Measurements from ENCODE around the gene BMAL1. TPM values are rescaled to one million over a fixed set of nuclear protein-coding genes. Genes with fewer than 3 reads are reported as not detected.
A peak's percentile ranks its signal among the peaks of the same experiment; 100 is the strongest.

The BMAL1 gene
- total and polyA plus RNA-seq, 10 donors: 6.5 to 58.4 (median 36.4) TPM

- H3K9me3 ChIP-seq: no peaks in the 10 kb centered on the region
- no peak for DNase-seq
- peaks cover 0 to 73% (median 42%) of the 10 kb centered on the region in 6 donors for H3K4me1 ChIP-seq
- no peak overlapping the region for H3K4me3 ChIP-seq
- intact Hi-C loops (cut with DNase I; ENCODE audit: low total_unique reads): no loop called here
- peaks cover 0 to 28% (median 0%) of the 10 kb centered on the region in 6 donors for H3K36me3 ChIP-seq
- 74 to 88% (median 82%) methylated on average over 4 of the region's 4 CpGs for WGBS, 5 donors
- peak overlapping the region in 2 of 8 donors; percentile 6 to 12 for H3K27ac ChIP-seq
- TF ChIP-seq POLR2A (IDR thresholded peaks at IDR 0.05) (no peak), POLR2AphosphoS5 (IDR thresholded peaks at IDR 0.05) (no peak)
- TF ChIP-seq, protein P1, sequence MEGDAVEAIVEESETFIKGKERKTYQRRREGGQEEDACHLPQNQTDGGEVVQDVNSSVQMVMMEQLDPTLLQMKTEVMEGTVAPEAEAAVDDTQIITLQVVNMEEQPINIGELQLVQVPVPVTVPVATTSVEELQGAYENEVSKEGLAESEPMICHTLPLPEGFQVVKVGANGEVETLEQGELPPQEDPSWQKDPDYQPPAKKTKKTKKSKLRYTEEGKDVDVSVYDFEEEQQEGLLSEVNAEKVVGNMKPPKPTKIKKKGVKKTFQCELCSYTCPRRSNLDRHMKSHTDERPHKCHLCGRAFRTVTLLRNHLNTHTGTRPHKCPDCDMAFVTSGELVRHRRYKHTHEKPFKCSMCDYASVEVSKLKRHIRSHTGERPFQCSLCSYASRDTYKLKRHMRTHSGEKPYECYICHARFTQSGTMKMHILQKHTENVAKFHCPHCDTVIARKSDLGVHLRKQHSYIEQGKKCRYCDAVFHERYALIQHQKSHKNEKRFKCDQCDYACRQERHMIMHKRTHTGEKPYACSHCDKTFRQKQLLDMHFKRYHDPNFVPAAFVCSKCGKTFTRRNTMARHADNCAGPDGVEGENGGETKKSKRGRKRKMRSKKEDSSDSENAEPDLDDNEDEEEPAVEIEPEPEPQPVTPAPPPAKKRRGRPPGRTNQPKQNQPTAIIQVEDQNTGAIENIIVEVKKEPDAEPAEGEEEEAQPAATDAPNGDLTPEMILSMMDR (IDR thresholded peaks at IDR 0.05 in 8 of 11, conservative IDR thresholded peaks at IDR 0.05 in 3 of 11): no peak
- no peaks in the 10 kb centered on the region for H3K27me3 ChIP-seq (replicated peaks in 1 of 7)
Measured at GRCh38 chr11:13316528-13316961, 39.0 kb downstream of the BMAL1 start.

DNA sequence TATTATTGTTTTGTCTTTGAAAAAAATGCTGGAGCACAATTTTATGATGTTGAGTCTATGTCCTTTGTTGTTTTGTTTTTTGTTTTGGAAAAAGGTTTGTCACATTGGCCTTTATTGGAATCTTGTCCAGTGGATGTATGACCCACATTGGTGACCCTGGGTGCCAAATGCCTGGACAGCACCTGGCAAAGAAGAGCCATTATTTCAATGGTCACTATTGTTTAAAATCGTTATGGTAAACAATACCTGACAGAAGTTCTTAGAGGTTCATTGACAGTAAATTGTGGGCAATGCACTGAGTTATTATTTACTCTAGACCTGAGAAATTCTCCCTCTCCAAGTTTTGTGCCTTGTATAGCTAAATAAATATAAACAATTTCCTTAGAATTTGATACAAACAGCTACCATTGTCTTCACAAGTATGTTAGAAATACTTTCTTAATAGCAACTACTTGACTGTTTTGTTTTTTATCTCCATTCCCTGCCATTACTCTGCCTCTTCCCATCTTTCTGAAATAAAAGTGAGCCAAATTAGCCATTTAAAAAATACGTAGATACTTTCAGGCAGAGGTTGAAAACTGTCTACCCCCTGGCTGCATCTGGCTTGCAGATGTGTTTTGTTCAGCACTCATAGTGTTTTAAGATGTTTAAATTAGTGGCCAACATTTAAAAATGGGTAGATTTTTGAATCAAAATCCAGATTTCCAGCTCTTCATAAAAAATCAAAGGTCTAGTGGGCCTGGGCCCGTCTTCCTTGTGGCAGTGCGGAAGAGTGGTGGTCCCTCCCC, 39.9 kb downstream of the BMAL1 start:
- no peaks in the 10 kb centered on the region for H3K9me3 ChIP-seq
- DNase-seq: no peak
- TF ChIP-seq POLR2A (IDR thresholded peaks at IDR 0.05) (no peak), POLR2AphosphoS5 (IDR thresholded peaks at IDR 0.05) (no peak)
- no peak overlapping the region for H3K27ac ChIP-seq
- peaks cover 0 to 68% (median 42%) of the 10 kb centered on the region in 6 donors for H3K4me1 ChIP-seq
- H3K36me3 ChIP-seq: peaks cover 0 to 31% (median 0%) of the 10 kb centered on the region in 6 donors
- 89 to 94% (median 90%) methylated on average over 4 of the region's 4 CpGs for WGBS, 5 donors
- no peaks in the 10 kb centered on the region for H3K27me3 ChIP-seq (replicated peaks in 1 of 7)
- H3K4me3 ChIP-seq: no peak overlapping the region
- intact Hi-C loops (cut with DNase I; ENCODE audit: low total_unique reads): no loop called here

DNA sequence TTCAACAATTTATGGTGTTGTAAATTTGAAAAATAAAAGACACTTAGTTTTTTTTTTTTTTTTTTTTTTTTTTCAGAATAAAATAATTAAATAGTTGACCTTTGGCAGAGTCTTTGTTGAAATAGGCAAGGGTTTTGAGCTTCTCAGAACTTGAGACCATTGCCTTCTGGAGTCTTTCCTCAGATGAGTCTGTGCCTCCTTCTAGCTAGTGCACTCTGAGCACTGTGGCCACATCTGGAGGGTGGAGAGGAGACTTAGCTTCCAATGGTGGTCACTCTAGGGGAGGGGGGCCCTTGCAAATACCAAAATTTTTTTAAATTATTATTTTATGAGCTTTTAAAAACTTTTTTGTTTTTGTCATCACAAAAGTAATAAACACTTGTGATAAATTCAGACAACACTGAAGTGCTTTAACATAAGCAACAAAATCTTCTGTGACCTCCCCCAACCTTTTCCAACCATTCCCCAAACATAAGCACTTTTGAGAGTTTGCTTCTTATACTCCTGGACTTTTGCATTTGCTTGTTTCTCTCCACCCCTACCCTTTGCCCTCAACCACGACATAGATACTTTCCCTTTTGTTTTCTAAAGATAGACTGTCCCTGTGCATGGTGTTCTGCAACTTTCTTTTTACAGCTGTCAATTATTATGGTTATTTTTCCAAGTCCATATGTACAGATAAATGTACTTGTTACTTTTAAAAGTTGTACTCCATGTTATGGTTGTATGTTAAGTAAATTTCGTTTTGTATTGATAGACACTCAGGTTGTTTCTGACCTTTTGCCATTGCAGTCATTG, 41.1 kb downstream of the BMAL1 start:
- peak overlapping the region in 3 of 8 donors; percentile 5 to 46 (median 27) for H3K27ac ChIP-seq
- H3K27me3 ChIP-seq (replicated peaks in 1 of 7): no peaks in the 10 kb centered on the region
- H3K4me1 ChIP-seq: peaks cover 0 to 63% (median 42%) of the 10 kb centered on the region in 6 donors
- H3K9me3 ChIP-seq: no peaks in the 10 kb centered on the region
- intact Hi-C loops (cut with DNase I; ENCODE audit: low total_unique reads): no loop called here
- WGBS, 5 donors: 21 to 38% (median 26%) methylated on average over 2 of the region's 2 CpGs
- H3K36me3 ChIP-seq: peaks cover 0 to 24% (median 0%) of the 10 kb centered on the region in 6 donors
- DNase-seq: no peak
- no peak for TF ChIP-seq POLR2A (IDR thresholded peaks at IDR 0.05)
- TF ChIP-seq, protein P1 (IDR thresholded peaks at IDR 0.05 in 8 of 11, conservative IDR thresholded peaks at IDR 0.05 in 3 of 11): no peak
- no peak for TF ChIP-seq POLR2AphosphoS5 (IDR thresholded peaks at IDR 0.05)
- no peak overlapping the region for H3K4me3 ChIP-seq

DNA sequence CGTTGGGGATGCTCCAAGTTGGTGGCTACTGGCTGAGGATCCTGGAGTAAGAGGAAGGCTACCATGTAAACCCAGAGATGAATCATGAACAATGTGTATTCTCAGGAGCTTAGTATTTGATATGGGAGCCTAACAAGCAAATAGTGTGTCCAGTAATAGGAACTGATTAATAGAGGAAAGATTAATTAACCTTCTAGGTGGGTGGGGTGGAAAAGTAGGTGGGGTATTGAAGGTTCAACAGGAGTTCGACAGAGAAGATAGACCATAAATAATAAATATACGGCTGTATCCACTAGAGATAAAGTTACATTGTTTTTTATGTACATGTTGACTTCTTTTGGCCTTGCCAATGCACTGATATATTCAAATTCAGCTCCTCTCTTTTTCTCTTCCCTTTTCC, 43.1 kb downstream of the BMAL1 start:
- H3K27me3 ChIP-seq (replicated peaks in 1 of 7): no peaks in the 10 kb centered on the region
- H3K27ac ChIP-seq: no peak overlapping the region
- H3K9me3 ChIP-seq: no peaks in the 10 kb centered on the region
- TF ChIP-seq POLR2A (IDR thresholded peaks at IDR 0.05): no peak
- no peak for TF ChIP-seq POLR2AphosphoS5 (IDR thresholded peaks at IDR 0.05)
- TF ChIP-seq, protein P1 (IDR thresholded peaks at IDR 0.05 in 8 of 11, conservative IDR thresholded peaks at IDR 0.05 in 3 of 11): no peak
- DNase-seq: no peak
- H3K36me3 ChIP-seq: peaks cover 0 to 24% (median 0%) of the 10 kb centered on the region in 6 donors
- no peak overlapping the region for H3K4me3 ChIP-seq
- peaks cover 0 to 62% (median 38%) of the 10 kb centered on the region in 6 donors for H3K4me1 ChIP-seq
- intact Hi-C loops (cut with DNase I; ENCODE audit: low total_unique reads): no loop called here
- 91 to 95% (median 94%) methylated on average over 3 of the region's 3 CpGs for WGBS, 5 donors
